Breast epithelium (tissue), 4 donors: Measurements from ENCODE around the gene RAD23B. TPM values are rescaled to one million over a fixed set of nuclear protein-coding genes. Genes with fewer than 3 reads are reported as not detected.

ENCODE experiments used
- DNase-seq, 2 donors: peaks; one replicate each; pipeline ENCODE4 v3.0.0-alpha.2; 2019; ENCODE audit warnings: low spot score in 2 of 2
- H3K27ac ChIP-seq, 2 donors: fragments of 200-600 bp; sonication (generic) in 1 of 2; one replicate each; pipeline ENCODE4 v1.5.1; 2016 to 2019; ENCODE audit warnings: mild to moderate bottlenecking in 1 of 2
- H3K27me3 ChIP-seq, 2 donors: fragments of 200-600 bp; sonication (generic) in 1 of 2; one replicate each; pipeline versions ENCODE4 v1.5.1 to v1.6.0; 2017 to 2019; ENCODE audit warnings: control low read depth in 1 of 2, mild to moderate bottlenecking in 1 of 2
- H3K36me3 ChIP-seq: fragments of 200-600 bp; one replicate; pipeline ENCODE4 v1.5.1; 2019
- H3K4me1 ChIP-seq, 2 donors: fragments of 200-600 bp; sonication (generic); one replicate each; pipeline ENCODE4 v1.5.1; 2016 to 2019; ENCODE audit warnings: control low read depth in 1 of 2
- H3K4me3 ChIP-seq, 3 donors: fragments of 200-600 bp; sonication (generic); 1 replicate in 2 of 3; 2 replicates in 1 of 3; pipeline ENCODE4 v1.5.1; 2016 to 2019; ENCODE audit warnings: mild to moderate bottlenecking in 3 of 3, moderate library complexity in 2 of 3
- H3K9me3 ChIP-seq, 2 donors: fragments of 200-600 bp; sonication (generic) in 1 of 2; one replicate each; pipeline ENCODE4 v1.5.1; 2016 to 2019; ENCODE audit warnings: control low read depth in 1 of 2
- CTCF ChIP-seq, 3 donors: fragments of 450-650 bp; IDR thresholded peaks; one replicate each; pipeline ENCODE4 v1.5.1; 2016 to 2017; ENCODE audit warnings: antibody characterized with exemption in 3 of 3, mild to moderate bottlenecking in 3 of 3, moderate library complexity in 3 of 3
- POLR2A ChIP-seq: fragments of 450-650 bp; IDR thresholded peaks from one replicate; pipeline ENCODE4 v1.6.1; 2016; ENCODE audit warnings: antibody characterized with exemption, mild to moderate bottlenecking, moderate library complexity
- POLR2AphosphoS5 ChIP-seq, 3 donors: sonication (generic); formaldehyde crosslinking; IDR thresholded peaks; one replicate each; pipeline ENCODE4 v1.6.1; 2017; ENCODE audit warnings: antibody characterized with exemption in 3 of 3
- intact Hi-C: fragments of 100-400 bp; cut with DNase I; formaldehyde crosslinking; loops from one replicate; pipeline ENCODE4 v1.15.1; 2023; ENCODE audit warnings: low total_unique reads
- total RNA-seq, 3 donors: library from RNA; depleted of rRNA; stranded (reverse); fragments of >200 nt; gene quantifications; one replicate each; pipeline ENCODE4 v1.1.0, GENCODE V29; 2016

The RAD23B gene
- total RNA-seq, 3 donors from 2014 or later, result 63.6 to 70.2 (median 68.1) TPM

- Histone ChIP-seq H3K27me3 (no peaks in the 10 kb centered on the region), H3K4me1 (no peaks in the 10 kb centered on the region), H3K27ac (no peak overlapping the region), H3K36me3 (peaks cover 14% of the 10 kb centered on the region), H3K9me3 (no peaks in the 10 kb centered on the region), H3K4me3 (no peak overlapping the region)
- TF ChIP-seq POLR2A (no peak), POLR2AphosphoS5 (IDR thresholded peaks at IDR 0.05) (no peak), CTCF (IDR thresholded peaks at IDR 0.05) (no peak)
- intact Hi-C loops, result loop anchor here (10.0 kb wide), 1 partner anchor 1214 kb away; no protein-coding TSS in a partner anchor
- DNase-seq, result no peak
Observed at GRCh38 chr9:107309271-107309670, 26.2 kb downstream of the RAD23B start.

- H3K27ac ChIP-seq, result no peak overlapping the region
- H3K9me3 ChIP-seq, result no peaks in the 10 kb centered on the region
- TF ChIP-seq POLR2AphosphoS5 (IDR thresholded peaks at IDR 0.05), result no peak
- TF ChIP-seq POLR2A, result no peak
- no peak for TF ChIP-seq CTCF (IDR thresholded peaks at IDR 0.05)
- intact Hi-C loops, result no loop called here
- no peak overlapping the region for H3K4me3 ChIP-seq
- peaks cover 8% of the 10 kb centered on the region for H3K36me3 ChIP-seq
- no peaks in the 10 kb centered on the region for H3K27me3 ChIP-seq
- H3K4me1 ChIP-seq, result no peaks in the 10 kb centered on the region
- no peak for DNase-seq
Observed at GRCh38 chr9:107312376-107313050, 29.4 kb downstream of the RAD23B start.

- Histone ChIP-seq H3K4me1 (no peaks in the 10 kb centered on the region), H3K27ac (no peak overlapping the region), H3K27me3 (no peaks in the 10 kb centered on the region), H3K9me3 (no peaks in the 10 kb centered on the region), H3K4me3 (no peak overlapping the region), H3K36me3 (peaks cover under 1% of the 10 kb centered on the region)
- intact Hi-C loops, result no loop called here
- no peak for DNase-seq
- no peak for TF ChIP-seq POLR2A
- TF ChIP-seq CTCF (IDR thresholded peaks at IDR 0.05), result no peak
- no peak for TF ChIP-seq POLR2AphosphoS5 (IDR thresholded peaks at IDR 0.05)
Observed at GRCh38 chr9:107313555-107314096, 30.5 kb downstream of the RAD23B start.

GRCh38 chr9:107314763-107315162 is 31.7 kb downstream of the RAD23B start:
- no peak overlapping the region for H3K27ac ChIP-seq
- no peak overlapping the region for H3K4me3 ChIP-seq
- no peaks in the 10 kb centered on the region for H3K27me3 ChIP-seq
- no peak for DNase-seq
- intact Hi-C loops, result no loop called here
- H3K36me3 ChIP-seq, result no peaks in the 10 kb centered on the region
- no peaks in the 10 kb centered on the region for H3K9me3 ChIP-seq
- TF ChIP-seq POLR2A (no peak), CTCF (IDR thresholded peaks at IDR 0.05) (no peak), POLR2AphosphoS5 (IDR thresholded peaks at IDR 0.05) (no peak)
- no peaks in the 10 kb centered on the region for H3K4me1 ChIP-seq

- no peak for DNase-seq
- Histone ChIP-seq H3K4me1 (no peaks in the 10 kb centered on the region), H3K27ac (no peak overlapping the region), H3K36me3 (no peaks in the 10 kb centered on the region), H3K9me3 (no peaks in the 10 kb centered on the region), H3K27me3 (no peaks in the 10 kb centered on the region), H3K4me3 (no peak overlapping the region)
- intact Hi-C loops, result no loop called here
- TF ChIP-seq POLR2A, result no peak
- no peak for TF ChIP-seq POLR2AphosphoS5 (IDR thresholded peaks at IDR 0.05)
- TF ChIP-seq CTCF (IDR thresholded peaks at IDR 0.05), result no peak
Observed at GRCh38 chr9:107316795-107317661, 33.9 kb downstream of the RAD23B start.
